HCT116 (cell line): ENCODE results near the gene LINC00237.

Source experiments
- EZH2 ChIP-seq: fragments of 200-600 bp; sonication (generic); IDR thresholded peaks from 2 replicates; pipeline ENCODE4 v1.6.1; 2017; ENCODE audit warnings: antibody characterized with exemption, mixed run types
- JUND ChIP-seq: IDR thresholded peaks from 2 replicates; pipeline ENCODE4 v1.6.1; 2012
- POLR2A ChIP-seq: IDR thresholded peaks from 2 replicates; pipeline ENCODE4 v1.7.0; 2011; ENCODE audit warnings: borderline replicate concordance; ENCODE audit not compliant: insufficient read depth, insufficient read length; ENCODE audit errors: extremely low read depth
- TF ChIP-seq, protein P1 (sequence below), 3 experiments: fragments of 200-600 bp in 1 of 3; sonication (generic) in 1 of 3; IDR thresholded peaks in 2 of 3; conservative IDR thresholded peaks in 1 of 3; 2 replicates each; pipeline ENCODE4 v1.5.1; 2012 to 2017; ENCODE audit warnings: low read depth in 2 of 3, low read length in 2 of 3, antibody characterized with exemption in 1 of 3, borderline replicate concordance in 1 of 3, control low read depth in 1 of 3, mild to moderate bottlenecking in 1 of 3, mixed read lengths in 1 of 3, mixed run types in 1 of 3, moderate library complexity in 1 of 3; ENCODE audit not compliant: insufficient read depth in 1 of 3

- TF ChIP-seq POLR2A (no peak), EZH2 (no peak), JUND (no peak)
- TF ChIP-seq, protein P1, sequence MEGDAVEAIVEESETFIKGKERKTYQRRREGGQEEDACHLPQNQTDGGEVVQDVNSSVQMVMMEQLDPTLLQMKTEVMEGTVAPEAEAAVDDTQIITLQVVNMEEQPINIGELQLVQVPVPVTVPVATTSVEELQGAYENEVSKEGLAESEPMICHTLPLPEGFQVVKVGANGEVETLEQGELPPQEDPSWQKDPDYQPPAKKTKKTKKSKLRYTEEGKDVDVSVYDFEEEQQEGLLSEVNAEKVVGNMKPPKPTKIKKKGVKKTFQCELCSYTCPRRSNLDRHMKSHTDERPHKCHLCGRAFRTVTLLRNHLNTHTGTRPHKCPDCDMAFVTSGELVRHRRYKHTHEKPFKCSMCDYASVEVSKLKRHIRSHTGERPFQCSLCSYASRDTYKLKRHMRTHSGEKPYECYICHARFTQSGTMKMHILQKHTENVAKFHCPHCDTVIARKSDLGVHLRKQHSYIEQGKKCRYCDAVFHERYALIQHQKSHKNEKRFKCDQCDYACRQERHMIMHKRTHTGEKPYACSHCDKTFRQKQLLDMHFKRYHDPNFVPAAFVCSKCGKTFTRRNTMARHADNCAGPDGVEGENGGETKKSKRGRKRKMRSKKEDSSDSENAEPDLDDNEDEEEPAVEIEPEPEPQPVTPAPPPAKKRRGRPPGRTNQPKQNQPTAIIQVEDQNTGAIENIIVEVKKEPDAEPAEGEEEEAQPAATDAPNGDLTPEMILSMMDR (IDR thresholded peaks at IDR 0.05 in 2 of 3, conservative IDR thresholded peaks at IDR 0.05 in 1 of 3; ENCODE audit: borderline replicate concordance in 1 of 3, insufficient read depth in 1 of 3, low read depth in 2 of 3, low read length in 2 of 3), result no peak
Observed at GRCh38 chr20:21052686-21053001, 53.5 kb downstream of the LINC00237 start.
